ENCODE results near the gene MCMBP.
A peak's percentile ranks its signal among the peaks of the same experiment; 100 is the strongest.

The MCMBP gene

DNA sequence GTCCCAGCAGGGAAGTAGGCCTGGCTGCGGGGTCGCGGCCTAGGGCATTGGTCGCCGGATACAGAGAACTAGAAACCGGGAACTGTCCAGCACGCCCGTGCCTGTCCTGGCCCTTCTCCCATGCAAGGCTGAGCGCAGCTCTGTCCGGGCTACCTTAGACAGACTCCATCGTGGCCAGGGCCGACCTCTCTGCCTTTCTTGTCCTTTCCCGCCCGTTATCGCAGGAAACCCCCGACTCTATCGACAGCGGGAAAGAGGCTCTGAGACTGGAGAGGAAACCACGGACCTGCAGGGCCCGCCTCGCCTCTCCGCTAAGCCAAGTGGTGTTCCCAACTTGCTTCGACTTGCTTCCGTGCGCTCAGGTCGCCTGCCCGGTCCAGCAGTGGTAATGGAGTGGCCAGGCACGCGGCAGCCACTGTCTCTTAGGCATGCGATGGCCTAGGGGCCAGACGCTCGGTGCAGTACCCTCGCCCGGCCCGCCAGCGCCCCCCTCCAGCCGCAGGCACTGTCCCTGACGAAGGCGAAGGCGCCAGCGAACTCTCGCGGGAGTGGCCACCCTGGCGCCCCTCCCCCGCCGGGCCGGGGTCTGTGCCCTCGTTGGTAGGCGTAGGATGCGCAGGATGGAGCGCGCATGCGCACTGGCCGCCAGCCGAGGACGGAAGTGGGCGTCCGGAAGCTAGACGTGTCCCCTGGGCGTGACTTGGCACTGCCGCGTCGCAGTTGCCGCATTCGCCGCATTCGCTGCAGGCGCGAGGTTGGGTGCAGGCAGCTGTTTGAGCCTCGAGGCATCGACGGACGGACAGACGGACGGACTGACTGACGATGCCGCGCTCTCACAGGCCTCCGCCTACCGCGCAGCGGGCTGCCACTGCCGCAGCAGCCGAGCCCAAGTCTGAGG is 54.4 kb downstream of the MCMBP start:
- no peak overlapping the region for H3K27ac ChIP-seq (ENCODE audit: extremely low read depth, low read depth, low read length)
- ChIA-PET CTCF (no interaction called here), POLR2A (no interaction called here)
- no peaks in the 10 kb centered on the region for H3K9me3 ChIP-seq (ENCODE audit: control insufficient read depth, insufficient read depth, low read depth, low read length)
- H3K4me1 ChIP-seq (ENCODE audit: control insufficient read depth, insufficient read depth, low read length), result 0 out of 2 replicates have a peak, but pooled peaks cover 2% of the 10 kb centered on the region
- peaks cover 0 to 19% of the 10 kb centered on the region in 2 experiments; a peak in 2 of 3 replicates for H3K36me3 ChIP-seq (ENCODE audit: control insufficient read depth in 2 of 2, insufficient read depth in 1 of 2, low read length in 2 of 2)
- TF ChIP-seq SCRT1 (tag by site-specific recombination; IDR thresholded peaks at IDR 0.05; ENCODE audit: borderline replicate concordance), result no peak
- TF ChIP-seq, protein P1, sequence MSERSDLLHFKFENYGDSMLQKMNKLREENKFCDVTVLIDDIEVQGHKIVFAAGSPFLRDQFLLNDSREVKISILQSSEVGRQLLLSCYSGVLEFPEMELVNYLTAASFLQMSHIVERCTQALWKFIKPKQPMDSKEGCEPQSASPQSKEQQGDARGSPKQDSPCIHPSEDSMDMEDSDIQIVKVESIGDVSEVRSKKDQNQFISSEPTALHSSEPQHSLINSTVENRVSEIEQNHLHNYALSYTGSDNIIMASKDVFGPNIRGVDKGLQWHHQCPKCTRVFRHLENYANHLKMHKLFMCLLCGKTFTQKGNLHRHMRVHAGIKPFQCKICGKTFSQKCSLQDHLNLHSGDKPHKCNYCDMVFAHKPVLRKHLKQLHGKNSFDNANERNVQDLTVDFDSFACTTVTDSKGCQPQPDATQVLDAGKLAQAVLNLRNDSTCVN (tag by site-specific recombination; optimal IDR thresholded peaks at IDR 0.05), result no peak
- peak; percentile 73 for TF ChIP-seq REST (tag by site-specific recombination; IDR thresholded peaks at IDR 0.05)
- no peak for TF ChIP-seq ZNF776 (tag by site-specific recombination; IDR thresholded peaks at IDR 0.05; ENCODE audit: borderline replicate concordance)
- H3K4me3 ChIP-seq (ENCODE audit: low read depth, low read length), result no peak overlapping the region

DNA sequence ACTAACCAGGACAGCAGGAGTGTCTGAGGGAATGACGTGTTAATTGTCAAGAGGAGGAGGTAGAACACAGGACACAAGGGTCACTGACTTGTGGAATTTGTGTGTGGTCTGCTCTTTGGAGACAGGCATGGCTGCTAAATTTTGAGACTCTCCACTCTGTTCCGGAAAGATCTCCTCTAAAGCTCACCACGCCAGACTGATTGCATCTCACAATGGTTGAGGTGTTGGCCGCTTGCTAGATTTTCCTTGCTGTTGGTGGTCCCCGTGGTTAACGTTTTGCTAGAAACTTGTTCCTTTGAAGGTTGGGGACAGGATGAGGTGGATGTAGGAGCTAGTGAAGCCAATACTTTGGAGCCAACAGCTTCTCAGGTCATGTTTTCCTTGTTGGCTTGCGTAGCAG is 57.0 kb downstream of the MCMBP start:
- CTCF ChIA-PET, result no interaction called here
- H3K9me3 ChIP-seq (ENCODE audit: control insufficient read depth, insufficient read depth, low read depth, low read length), result no peaks in the 10 kb centered on the region
- POLR2A ChIA-PET, result no interaction called here
- no peak overlapping the region for H3K4me3 ChIP-seq (ENCODE audit: low read depth, low read length)
- H3K36me3 ChIP-seq (ENCODE audit: control insufficient read depth in 2 of 2, insufficient read depth in 1 of 2, low read length in 2 of 2), result peaks cover 0 to 18% of the 10 kb centered on the region in 2 experiments; a peak in 2 of 3 replicates
- TF ChIP-seq ZNF571 (tag by site-specific recombination; IDR thresholded peaks at IDR 0.05) (no peak), ZNF530 (tag by site-specific recombination; IDR thresholded peaks at IDR 0.05; ENCODE audit: low read depth) (no peak), PRDM1 (tag by site-specific recombination; IDR thresholded peaks at IDR 0.05) (no peak), ZNF16 (tag by site-specific recombination; IDR thresholded peaks at IDR 0.05; ENCODE audit: low read depth) (no peak), ZNF394 (tag by site-specific recombination; IDR thresholded peaks at IDR 0.05; ENCODE audit: borderline replicate concordance) (no peak), BCL11B (tag by site-specific recombination; IDR thresholded peaks at IDR 0.05; ENCODE audit: low read depth) (no peak), BCL11A (tag by site-specific recombination; IDR thresholded peaks at IDR 0.05; ENCODE audit: low read depth) (no peak), ZNF610 (tag by site-specific recombination; IDR thresholded peaks at IDR 0.05; ENCODE audit: borderline replicate concordance) (no peak), ZNF140 (tag by site-specific recombination; IDR thresholded peaks at IDR 0.05) (no peak)
- peaks cover 7% of the 10 kb centered on the region; the same call in 1 of the 2 replicates for H3K4me1 ChIP-seq (ENCODE audit: control insufficient read depth, insufficient read depth, low read length)
- no peak overlapping the region for H3K27ac ChIP-seq (ENCODE audit: extremely low read depth, low read depth, low read length)

DNA sequence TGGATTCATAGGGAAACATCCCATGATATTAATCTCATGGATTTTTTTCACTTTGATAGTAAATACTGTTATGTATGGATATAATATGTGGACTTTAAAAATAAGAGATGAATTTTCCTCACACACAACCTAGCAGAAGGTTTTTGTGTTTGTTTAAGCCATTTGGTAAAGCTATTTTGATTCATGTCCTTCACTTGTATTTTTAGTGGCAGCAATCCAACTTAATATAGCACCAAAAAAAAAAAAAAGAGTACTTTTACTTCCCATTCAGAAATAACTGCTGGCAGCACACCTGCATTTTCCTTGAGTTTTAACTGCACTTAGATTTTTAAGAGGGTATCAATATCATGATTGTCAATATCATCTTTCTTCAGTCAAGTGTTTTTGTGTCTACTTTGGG is 60.0 kb downstream of the MCMBP start:
- Histone ChIP-seq H3K9me3 (ENCODE audit: control insufficient read depth, insufficient read depth, low read depth, low read length) (no peaks in the 10 kb centered on the region), H3K4me3 (ENCODE audit: low read depth, low read length) (no peak overlapping the region), H3K4me1 (ENCODE audit: control insufficient read depth, insufficient read depth, low read length) (peaks cover 7% of the 10 kb centered on the region; the same call in 1 of the 2 replicates), H3K27ac (ENCODE audit: extremely low read depth, low read depth, low read length) (no peak overlapping the region), H3K36me3 (ENCODE audit: control insufficient read depth in 2 of 2, insufficient read depth in 1 of 2, low read length in 2 of 2) (peaks cover 0 to 17% of the 10 kb centered on the region in 2 experiments; a peak in 2 of 3 replicates)
- POLR2A ChIA-PET, result interaction anchor here (1.2 kb wide), 1 partner anchor 216 kb away, joined by 3 read pairs; the partner anchor contains the start of gene TIAL1
- CTCF ChIA-PET, result interaction anchor here (0.5 to 0.7 kb wide), 2 partner anchors 106 to 159 kb away, joined by 3 read pairs; no protein-coding TSS in a partner anchor
- TF ChIP-seq ZBTB21 (tag by site-specific recombination; IDR thresholded peaks at IDR 0.05), result no peak
- TF ChIP-seq, protein P2, sequence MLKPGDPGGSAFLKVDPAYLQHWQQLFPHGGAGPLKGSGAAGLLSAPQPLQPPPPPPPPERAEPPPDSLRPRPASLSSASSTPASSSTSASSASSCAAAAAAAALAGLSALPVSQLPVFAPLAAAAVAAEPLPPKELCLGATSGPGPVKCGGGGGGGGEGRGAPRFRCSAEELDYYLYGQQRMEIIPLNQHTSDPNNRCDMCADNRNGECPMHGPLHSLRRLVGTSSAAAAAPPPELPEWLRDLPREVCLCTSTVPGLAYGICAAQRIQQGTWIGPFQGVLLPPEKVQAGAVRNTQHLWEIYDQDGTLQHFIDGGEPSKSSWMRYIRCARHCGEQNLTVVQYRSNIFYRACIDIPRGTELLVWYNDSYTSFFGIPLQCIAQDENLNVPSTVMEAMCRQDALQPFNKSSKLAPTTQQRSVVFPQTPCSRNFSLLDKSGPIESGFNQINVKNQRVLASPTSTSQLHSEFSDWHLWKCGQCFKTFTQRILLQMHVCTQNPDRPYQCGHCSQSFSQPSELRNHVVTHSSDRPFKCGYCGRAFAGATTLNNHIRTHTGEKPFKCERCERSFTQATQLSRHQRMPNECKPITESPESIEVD (tag by site-specific recombination; IDR thresholded peaks at IDR 0.05), result peak; percentile 78
- no peak for TF ChIP-seq HOXD13 (CRISPR knock-in tag; IDR thresholded peaks at IDR 0.05; ENCODE audit: borderline replicate concordance)
- no peak for TF ChIP-seq ZNF580 (tag by site-specific recombination; IDR thresholded peaks at IDR 0.05)
- TF ChIP-seq GLI2 (tag by site-specific recombination; IDR thresholded peaks at IDR 0.05; ENCODE audit: borderline replicate concordance, low read depth), result no peak
- no peak for TF ChIP-seq ZNF155 (tag by site-specific recombination; IDR thresholded peaks at IDR 0.05)

Data from HEK293 (cell line).